ENCODE data around the gene PDZD7.

Gene PDZD7

DNA sequence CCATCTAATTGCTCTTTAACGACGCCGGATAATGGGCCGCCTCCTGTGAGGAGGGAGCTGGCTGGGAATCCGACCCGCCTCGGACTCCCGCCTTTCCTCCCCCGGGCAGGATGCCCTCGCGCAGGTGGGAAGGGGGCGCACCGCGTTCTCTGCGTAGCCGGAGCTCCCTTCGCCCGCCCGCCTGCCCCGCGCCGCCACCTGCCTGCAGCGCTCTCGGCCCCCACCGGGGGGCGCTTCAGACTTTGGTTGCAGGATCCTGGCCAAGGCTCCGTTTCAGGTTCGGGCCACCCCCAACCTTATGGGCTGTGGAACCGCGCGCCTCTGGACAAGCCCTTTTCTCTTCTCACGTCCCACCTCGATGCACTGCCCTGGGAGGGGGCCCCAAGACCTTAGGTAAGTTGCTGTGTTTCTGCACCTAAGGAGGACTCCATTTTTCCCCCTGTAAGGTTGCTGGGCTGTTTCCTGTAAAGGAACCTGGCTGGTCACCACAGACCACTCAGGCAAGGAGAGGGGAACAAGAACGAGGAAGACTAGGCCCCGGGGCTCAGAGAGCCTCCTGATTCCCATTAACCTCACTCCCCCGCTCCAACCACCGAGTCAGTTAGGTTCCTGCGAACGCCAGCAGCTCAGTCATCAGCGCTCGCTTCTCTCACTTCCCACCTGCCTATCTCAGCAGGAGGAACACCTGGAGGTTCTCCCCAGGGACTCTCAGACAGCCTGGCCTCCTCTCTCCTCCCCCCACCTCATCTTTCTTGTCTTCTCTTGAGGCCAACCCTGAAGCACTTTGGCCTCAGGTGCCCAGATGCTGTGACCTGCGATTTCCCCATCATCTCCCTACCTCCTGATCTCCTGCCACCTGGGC, 19.5 kb upstream of the PDZD7 start:
- Histone ChIP-seq H3K4me3 (ENCODE audit: low read length) (no peak overlapping the region), H2BK120ac (ENCODE audit: low read depth, low read length) (no peak overlapping the region)
- WGBS (ENCODE audit: extremely low coverage, insufficient coverage, low lambda C conversion rate), result no CpG with 5 or more reads among the region's 42 CpGs

DNA sequence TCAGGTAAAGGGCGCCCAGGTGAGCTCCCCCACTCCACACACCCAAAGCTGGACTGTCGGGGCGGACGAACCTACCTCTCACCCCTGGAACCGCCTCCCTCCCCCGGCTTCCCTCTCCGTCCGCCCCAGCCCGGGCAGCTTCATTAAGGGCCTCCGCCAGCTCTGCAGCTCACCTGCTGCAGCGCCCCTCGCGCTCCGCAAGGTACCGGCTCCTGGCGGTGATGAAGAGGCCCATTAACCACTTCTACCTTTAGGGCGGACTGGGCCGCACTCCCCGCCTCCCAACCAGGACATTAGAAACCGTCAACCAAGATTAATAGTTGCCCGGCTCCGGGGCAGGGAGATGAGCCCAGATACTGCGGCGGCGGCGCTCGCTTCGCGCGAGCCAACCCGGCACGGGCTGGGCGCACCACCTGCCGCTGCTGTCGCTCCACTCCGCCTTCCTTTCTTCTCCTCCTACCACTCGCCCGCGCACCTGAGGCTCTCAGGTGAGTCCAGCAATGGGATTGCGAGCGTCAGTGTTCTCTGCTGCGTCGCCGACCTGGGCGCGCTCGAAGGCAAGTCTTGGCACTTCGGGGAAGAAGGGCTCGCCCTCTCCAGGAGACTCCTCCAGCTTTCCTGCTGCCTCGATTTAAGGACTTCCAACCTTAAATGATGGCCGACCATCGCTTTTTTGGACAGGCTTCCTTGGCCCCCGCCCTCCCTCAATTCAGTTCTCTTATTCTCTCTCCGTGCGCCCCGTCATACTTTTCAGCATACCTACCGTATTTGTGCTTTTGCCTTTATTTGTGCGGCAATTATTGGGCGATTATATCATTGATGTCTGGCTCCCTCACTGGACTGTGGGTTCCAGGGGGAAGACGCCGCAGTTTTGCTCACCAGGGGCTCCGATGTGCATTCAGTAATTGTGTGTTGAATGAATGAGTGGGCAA, 17.3 kb upstream of the PDZD7 start:
- no peak overlapping the region for H3K4me2 ChIP-seq (ENCODE audit: low read length)
- no peak overlapping the region for H3K18ac ChIP-seq (ENCODE audit: low read length)
- H3K4ac ChIP-seq (ENCODE audit: low read depth, low read length), result no peak overlapping the region
- H3K9ac ChIP-seq (ENCODE audit: low read length), result no peak overlapping the region
- no peaks in the 10 kb centered on the region for H3K36me3 ChIP-seq (ENCODE audit: control insufficient read depth, insufficient read depth, low read length)
- no peak overlapping the region for H2AK5ac ChIP-seq (ENCODE audit: low read length)
- no peak overlapping the region for H3K23ac ChIP-seq (ENCODE audit: low read length)
- H3K27me3 ChIP-seq (ENCODE audit: insufficient read depth, low read length, poor library complexity), result peaks cover 45% of the 10 kb centered on the region
- H3K79me1 ChIP-seq (ENCODE audit: low read length), result no peaks in the 10 kb centered on the region
- no CpG with 5 or more reads among the region's 62 CpGs for WGBS (ENCODE audit: extremely low coverage, insufficient coverage, low lambda C conversion rate)
- no peak overlapping the region for H2BK5ac ChIP-seq (ENCODE audit: low read length)
- H2BK120ac ChIP-seq (ENCODE audit: low read depth, low read length), result no peak overlapping the region
- no peak overlapping the region for H3K27ac ChIP-seq (ENCODE audit: low read depth, low read length)
- H4K5ac ChIP-seq (ENCODE audit: low read length), result no peak overlapping the region
- H3K4me1 ChIP-seq (ENCODE audit: control insufficient read depth, low read depth, low read length), result peaks cover 6% of the 10 kb centered on the region
- H2BK15ac ChIP-seq (replicated peaks; ENCODE audit: low read depth), result no peak overlapping the region
- no peaks in the 10 kb centered on the region for H3K79me2 ChIP-seq (ENCODE audit: control insufficient read depth, insufficient read depth, low read length)
- DNase-seq, result peak; percentile 71
- H4K8ac ChIP-seq (ENCODE audit: low read depth, low read length), result no peak overlapping the region
- no peak overlapping the region for H3K56ac ChIP-seq (ENCODE audit: low read length)
- H3K4me3 ChIP-seq (ENCODE audit: low read length), result no peak overlapping the region

More for the DNA sequence above, 19.5 kb upstream of the PDZD7 start:
- Histone ChIP-seq H3K79me1 (ENCODE audit: low read length) (no peaks in the 10 kb centered on the region), H4K5ac (ENCODE audit: low read length) (no peak overlapping the region), H3K56ac (ENCODE audit: low read length) (peak overlapping the region; percentile 49), H3K4me1 (ENCODE audit: control insufficient read depth, low read depth, low read length) (peaks cover 3% of the 10 kb centered on the region), H3K9ac (ENCODE audit: low read length) (peak overlapping the region; percentile 40), H3K27ac (ENCODE audit: low read depth, low read length) (no peak overlapping the region), H3K18ac (ENCODE audit: low read length) (no peak overlapping the region), H2BK5ac (ENCODE audit: low read length) (no peak overlapping the region), H3K23ac (ENCODE audit: low read length) (no peak overlapping the region), H3K36me3 (ENCODE audit: control insufficient read depth, insufficient read depth, low read length) (no peaks in the 10 kb centered on the region), H3K4me2 (ENCODE audit: low read length) (no peak overlapping the region), H4K8ac (ENCODE audit: low read depth, low read length) (no peak overlapping the region), H2AK5ac (ENCODE audit: low read length) (no peak overlapping the region), H3K79me2 (ENCODE audit: control insufficient read depth, insufficient read depth, low read length) (no peaks in the 10 kb centered on the region), H2BK15ac (replicated peaks; ENCODE audit: low read depth) (no peak overlapping the region), H3K27me3 (ENCODE audit: insufficient read depth, low read length, poor library complexity) (peaks cover 40% of the 10 kb centered on the region), H3K4ac (ENCODE audit: low read depth, low read length) (no peak overlapping the region)
- peak; percentile 76 for DNase-seq

- no peak overlapping the region for H3K18ac ChIP-seq (ENCODE audit: low read length)
- no peak overlapping the region for H4K8ac ChIP-seq (ENCODE audit: low read depth, low read length)
- no peak overlapping the region for H4K5ac ChIP-seq (ENCODE audit: low read length)
- H2AK5ac ChIP-seq (ENCODE audit: low read length), result no peak overlapping the region
- H3K27ac ChIP-seq (ENCODE audit: low read depth, low read length), result no peak overlapping the region
- H2BK15ac ChIP-seq (replicated peaks; ENCODE audit: low read depth), result no peak overlapping the region
- no peaks in the 10 kb centered on the region for H3K36me3 ChIP-seq (ENCODE audit: control insufficient read depth, insufficient read depth, low read length)
- H3K4me3 ChIP-seq (ENCODE audit: low read length), result no peak overlapping the region
- peaks cover 45% of the 10 kb centered on the region for H3K27me3 ChIP-seq (ENCODE audit: insufficient read depth, low read length, poor library complexity)
- no peak overlapping the region for H3K4ac ChIP-seq (ENCODE audit: low read depth, low read length)
- no peaks in the 10 kb centered on the region for H3K79me1 ChIP-seq (ENCODE audit: low read length)
- DNase-seq, result no peak
- no peak overlapping the region for H3K23ac ChIP-seq (ENCODE audit: low read length)
- H2BK5ac ChIP-seq (ENCODE audit: low read length), result no peak overlapping the region
- H3K79me2 ChIP-seq (ENCODE audit: control insufficient read depth, insufficient read depth, low read length), result no peaks in the 10 kb centered on the region
- H3K9ac ChIP-seq (ENCODE audit: low read length), result no peak overlapping the region
- H3K4me1 ChIP-seq (ENCODE audit: control insufficient read depth, low read depth, low read length), result peaks cover 8% of the 10 kb centered on the region
- WGBS (ENCODE audit: extremely low coverage, insufficient coverage, low lambda C conversion rate), result no CpG with 5 or more reads among the region's 16 CpGs
- no peak overlapping the region for H3K4me2 ChIP-seq (ENCODE audit: low read length)
- H2BK120ac ChIP-seq (ENCODE audit: low read depth, low read length), result no peak overlapping the region
- no peak overlapping the region for H3K56ac ChIP-seq (ENCODE audit: low read length)
Measured at GRCh38 chr10:101047268-101047667, 16.3 kb upstream of the PDZD7 start.

GRCh38 chr10:101046332-101047238, 15.7 kb upstream of the PDZD7 start:
- Histone ChIP-seq H3K27me3 (ENCODE audit: insufficient read depth, low read length, poor library complexity) (peaks cover 45% of the 10 kb centered on the region), H2AK5ac (ENCODE audit: low read length) (no peak overlapping the region), H3K36me3 (ENCODE audit: control insufficient read depth, insufficient read depth, low read length) (no peaks in the 10 kb centered on the region), H2BK5ac (ENCODE audit: low read length) (no peak overlapping the region), H3K18ac (ENCODE audit: low read length) (no peak overlapping the region), H4K5ac (ENCODE audit: low read length) (no peak overlapping the region), H3K4ac (ENCODE audit: low read depth, low read length) (no peak overlapping the region), H3K4me3 (ENCODE audit: low read length) (no peak overlapping the region), H3K56ac (ENCODE audit: low read length) (peak overlapping the region; percentile 17), H2BK120ac (ENCODE audit: low read depth, low read length) (no peak overlapping the region), H3K79me1 (ENCODE audit: low read length) (no peaks in the 10 kb centered on the region), H3K79me2 (ENCODE audit: control insufficient read depth, insufficient read depth, low read length) (no peaks in the 10 kb centered on the region), H3K4me1 (ENCODE audit: control insufficient read depth, low read depth, low read length) (peaks cover 9% of the 10 kb centered on the region), H4K8ac (ENCODE audit: low read depth, low read length) (no peak overlapping the region), H3K9ac (ENCODE audit: low read length) (peak overlapping the region; percentile 34), H3K23ac (ENCODE audit: low read length) (no peak overlapping the region), H3K27ac (ENCODE audit: low read depth, low read length) (no peak overlapping the region), H2BK15ac (replicated peaks; ENCODE audit: low read depth) (no peak overlapping the region), H3K4me2 (ENCODE audit: low read length) (no peak overlapping the region)
- peak; percentile 53 for DNase-seq
- no CpG with 5 or more reads among the region's 25 CpGs for WGBS (ENCODE audit: extremely low coverage, insufficient coverage, low lambda C conversion rate)

DNA sequence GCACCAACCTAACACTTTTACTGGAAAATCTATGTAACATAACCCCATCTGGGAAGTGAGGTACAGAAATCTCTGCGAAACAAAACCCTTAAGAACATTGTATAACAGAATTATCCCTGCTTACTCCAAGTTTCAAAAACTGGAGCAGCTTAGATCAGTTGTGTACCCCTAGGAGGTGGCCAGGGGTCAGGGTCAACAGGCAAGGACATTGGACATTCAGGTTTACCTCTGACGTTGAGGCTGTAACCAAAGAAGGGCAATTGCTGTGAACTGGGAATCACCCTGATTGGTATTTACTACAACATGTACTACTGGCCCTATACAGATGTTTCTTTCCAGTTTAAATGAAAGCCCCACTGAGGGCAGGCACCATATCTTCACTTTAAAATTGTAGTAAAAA, 13.2 kb upstream of the PDZD7 start:
- Histone ChIP-seq H2BK120ac (ENCODE audit: low read depth, low read length) (no peak overlapping the region), H3K56ac (ENCODE audit: low read length) (no peak overlapping the region), H3K79me2 (ENCODE audit: control insufficient read depth, insufficient read depth, low read length) (no peaks in the 10 kb centered on the region), H3K27ac (ENCODE audit: low read depth, low read length) (no peak overlapping the region), H3K79me1 (ENCODE audit: low read length) (no peaks in the 10 kb centered on the region), H2BK15ac (replicated peaks; ENCODE audit: low read depth) (no peak overlapping the region), H3K18ac (ENCODE audit: low read length) (no peak overlapping the region), H3K36me3 (ENCODE audit: control insufficient read depth, insufficient read depth, low read length) (no peaks in the 10 kb centered on the region), H4K5ac (ENCODE audit: low read length) (no peak overlapping the region), H3K27me3 (ENCODE audit: insufficient read depth, low read length, poor library complexity) (peaks cover 35% of the 10 kb centered on the region), H3K4me3 (ENCODE audit: low read length) (no peak overlapping the region), H3K4me2 (ENCODE audit: low read length) (no peak overlapping the region), H4K8ac (ENCODE audit: low read depth, low read length) (no peak overlapping the region), H3K9ac (ENCODE audit: low read length) (no peak overlapping the region), H3K4me1 (ENCODE audit: control insufficient read depth, low read depth, low read length) (peaks cover 7% of the 10 kb centered on the region), H2AK5ac (ENCODE audit: low read length) (no peak overlapping the region), H3K4ac (ENCODE audit: low read depth, low read length) (no peak overlapping the region), H3K23ac (ENCODE audit: low read length) (no peak overlapping the region), H2BK5ac (ENCODE audit: low read length) (no peak overlapping the region)
- WGBS (ENCODE audit: extremely low coverage, insufficient coverage, low lambda C conversion rate), result no CpG with 5 or more reads among the region's 2 CpGs
- no peak for DNase-seq
